Endothelial cell of umbilical vein (primary cell): Measurements from ENCODE around the gene PCDHA7. TPM values are rescaled to one million over a fixed set of nuclear protein-coding genes. Genes with fewer than 3 reads are reported as not detected.

ENCODE experiments used
- BruUV-seq: library from RNA; stranded (reverse); fragments of 400-500 nt; replicated peaks from 2 replicates; lab custom pipeline; 2021; lab: Mats Ljungman, UMichigan
- CTCF ChIA-PET: fragments of 300-600, 350-600 bp; sonication (Branson Sonifier 250); formaldehyde crosslinking; loops from one replicate; lab custom pipeline; 2021; ENCODE audit warnings: antibody characterized with exemption, inconsistent platforms; lab: Charles Lee
- POLR2A ChIA-PET: fragments of 300-600, 350-600 bp; sonication (Branson Sonifier 250); formaldehyde crosslinking; loops from one replicate; lab custom pipeline; 2021; ENCODE audit warnings: antibody characterized with exemption, inconsistent platforms; lab: Charles Lee
- DNase-seq: peaks from one replicate; pipeline ENCODE4 v3.0.0-alpha.2; 2011; ENCODE audit warnings: low read depth, low spot score
- FAIRE-seq: peaks from 2 replicates; lab custom pipeline; 2011; peaks lifted over from hg19 to GRCh38; lab: Jason Lieb, UNC
- H2AFZ ChIP-seq: 2 replicates; pipeline ENCODE4 v1.6.0; 2012; ENCODE audit warnings: low read depth, low read length, control low read depth, inconsistent platforms
- H3K27ac ChIP-seq: 2 replicates; pipeline ENCODE4 v1.5.1; 2011; ENCODE audit warnings: low read depth, mild to moderate bottlenecking, control low read depth, low read length, moderate library complexity; ENCODE audit not compliant: insufficient read depth
- H3K27me3 ChIP-seq, 2 experiments: 2 replicates each; pipeline versions ENCODE4 v1.6.0 to v1.6.1; 2011; ENCODE audit warnings: low read length in 2 of 2, mixed read lengths in 1 of 2; ENCODE audit not compliant: control insufficient read depth in 2 of 2, insufficient read depth in 2 of 2
- H3K36me3 ChIP-seq, 2 experiments: 2 replicates in 1 of 2; 3 replicates in 1 of 2; pipeline ENCODE4 v1.5.1; 2011; ENCODE audit warnings: low read length in 2 of 2, mild to moderate bottlenecking in 1 of 2, moderate library complexity in 1 of 2; ENCODE audit not compliant: control insufficient read depth in 2 of 2, insufficient read depth in 2 of 2; ENCODE audit errors: extremely low read depth in 1 of 2
- H3K4me1 ChIP-seq: 3 replicates; pipeline ENCODE4 v1.5.1; 2011; ENCODE audit warnings: mild to moderate bottlenecking, low read length; ENCODE audit not compliant: control insufficient read depth, insufficient read depth; ENCODE audit errors: extremely low read depth
- H3K4me2 ChIP-seq: 2 replicates; pipeline ENCODE4 v1.6.1; 2011; ENCODE audit warnings: low read length, control low read depth, mixed read lengths; ENCODE audit not compliant: insufficient read depth
- H3K4me3 ChIP-seq, 3 experiments: fragments of 200-600 bp in 1 of 3; sonication (generic), shearing (Covaris generic) in 1 of 3; replicated peaks in 1 of 3; 2 replicates each; pipeline ENCODE4 v1.5.1; 2011 to 2016; ENCODE audit warnings: control low read depth in 3 of 3, low read length in 3 of 3, mild to moderate bottlenecking in 2 of 3, inconsistent platforms in 1 of 3, low read depth in 1 of 3, moderate library complexity in 1 of 3; ENCODE audit not compliant: insufficient read depth in 1 of 3
- H3K79me2 ChIP-seq: 2 replicates; pipeline ENCODE4 v1.6.0; 2012; ENCODE audit warnings: low read length, inconsistent platforms; ENCODE audit not compliant: control insufficient read depth, insufficient read depth
- H3K9ac ChIP-seq: replicated peaks from 2 replicates; pipeline ENCODE3; 2011; ENCODE audit warnings: low read length, control low read depth; ENCODE audit not compliant: insufficient read depth; ENCODE audit errors: extremely low read depth
- H3K9me1 ChIP-seq: replicated peaks from 3 replicates; pipeline ENCODE4 v1.6.0; 2011; ENCODE audit warnings: mild to moderate bottlenecking, low read length; ENCODE audit not compliant: control insufficient read depth, insufficient read depth; ENCODE audit errors: extremely low read depth
- H3K9me3 ChIP-seq: replicated peaks from 2 replicates; pipeline ENCODE4 v1.5.1; 2012; ENCODE audit warnings: low read length, inconsistent platforms; ENCODE audit not compliant: control insufficient read depth, insufficient read depth
- H4K20me1 ChIP-seq: replicated peaks from 2 replicates; pipeline ENCODE3; 2011; ENCODE audit warnings: mild to moderate bottlenecking, low read length; ENCODE audit not compliant: control insufficient read depth, insufficient read depth; ENCODE audit errors: extremely low read depth
- FOS ChIP-seq: IDR thresholded peaks from 2 replicates; pipeline ENCODE4 v1.6.1; 2011; ENCODE audit warnings: mild to moderate bottlenecking, low read length, moderate library complexity, borderline replicate concordance; ENCODE audit not compliant: insufficient read depth
- GATA2 ChIP-seq: IDR thresholded peaks from 2 replicates; pipeline ENCODE4 v1.7.0; 2011; ENCODE audit warnings: low read depth, mild to moderate bottlenecking, moderate library complexity, mixed read lengths, low read length; ENCODE audit not compliant: insufficient read length, insufficient read depth
- JUN ChIP-seq: IDR thresholded peaks from 2 replicates; pipeline ENCODE4 v1.6.1; 2011; ENCODE audit warnings: borderline replicate concordance, low read depth; ENCODE audit not compliant: insufficient read length, insufficient read depth
- MAX ChIP-seq: IDR thresholded peaks from 2 replicates; pipeline ENCODE4 v1.6.1; 2011; ENCODE audit not compliant: insufficient read depth, insufficient read length
- MYC ChIP-seq: IDR thresholded peaks from one replicate; pipeline ENCODE4 v1.6.1; 2011; ENCODE audit warnings: mild to moderate bottlenecking, low read depth, low read length
- POLR2A ChIP-seq: IDR thresholded peaks from 2 replicates; pipeline ENCODE4 v1.6.1; 2012; ENCODE audit warnings: low read depth, mild to moderate bottlenecking, control low read depth, low read length
- POLR2AphosphoS5 ChIP-seq: IDR thresholded peaks from 2 replicates; pipeline ENCODE4 v1.6.1; 2012; ENCODE audit warnings: low read depth, mild to moderate bottlenecking, control low read depth, low read length, moderate library complexity; ENCODE audit not compliant: insufficient read depth
- dilution Hi-C: fragments of 300-500 bp; cut with MboI; formaldehyde crosslinking; loops from one replicate; pipeline ENCODE4 v1.15.0; 2019; ENCODE audit warnings: low sequenced_read_pairs; ENCODE audit not compliant: extremely low pct_ligation_motif_present
- intact Hi-C: fragments of 100-400 bp; cut with micrococcal nuclease; formaldehyde crosslinking; loops from one replicate; pipeline ENCODE4 v1.10.0; 2022
- polyA plus RNA-seq, 4 experiments: library from polyadenylated mRNA; depleted of rRNA in 3 of 4; stranded (reverse) in 3 of 4; unstranded in 1 of 4; fragments of >200 nt; gene quantifications; 2 replicates each; pipeline versions ENCODE4 v1.2.1 to v1.2.3, GENCODE V29; 2011 to 2012; ENCODE audit warnings: missing spikeins in 1 of 4
- total RNA-seq: library from RNA; stranded (reverse); gene quantifications from 2 replicates; pipeline ENCODE4 v1.2.3, GENCODE V29; 2021

PCDHA7 gene
- total and polyA plus RNA-seq, 2 donors (not counting 3 experiments of a cell fraction or from before 2014, with no cell fraction given): 0.07 TPM; not detected in 1

- no peak for TF ChIP-seq FOS
- TF ChIP-seq JUN: no peak
- no peak for TF ChIP-seq MYC
- no peak for TF ChIP-seq POLR2A
- TF ChIP-seq GATA2: no peak
- TF ChIP-seq MAX: no peak
- no peak for TF ChIP-seq POLR2AphosphoS5
- no peak within 1 kb of the TSS for H3K9ac ChIP-seq
- peak; percentile 35 for DNase-seq
Measured at GRCh38 chr5:140855772-140856674, 22.0 kb downstream of the PCDHA7 start, which contains the start of gene PCDHA10. Gene PCDHA10 (plus strand): TSS chr5:140855897. CDS start chr5:140856049, 152 bp downstream.

More at GRCh38 chr5:140855772-140856674, 22.0 kb downstream of the PCDHA7 start, which contains the start of gene PCDHA10:
- no peak for FAIRE-seq
- no peak within 1 kb of the TSS for H3K4me2 ChIP-seq
- H3K79me2 ChIP-seq: no peaks in the 10 kb centered on the region
- H3K36me3 ChIP-seq: no peaks in the 10 kb centered on the region
- ChIA-PET POLR2A (no interaction called here), CTCF (interaction anchor here (1.1 to 1.8 kb wide), 3 partner anchors 13 to 185 kb away, joined by 5 to 6 read pairs (median 6); no protein-coding TSS in a partner anchor)
- BruUV-seq: no TSS peak
- no peaks in the 10 kb centered on the region for H4K20me1 ChIP-seq
- H3K27ac ChIP-seq: no peak within 1 kb of the TSS
- dilution Hi-C loops (no loop called here), intact Hi-C loops (no loop called here)
- H3K9me3 ChIP-seq: no peaks in the 10 kb centered on the region
- no peaks in the 10 kb centered on the region for H3K27me3 ChIP-seq
- no peaks in the 10 kb centered on the region for H3K9me1 ChIP-seq
- H3K4me1 ChIP-seq: no peaks in the 10 kb centered on the region
- H2AFZ ChIP-seq: no peak within 1 kb of the TSS
- no peak within 1 kb of the TSS for H3K4me3 ChIP-seq
